ENCODE data around the gene AURKB.

The AURKB gene

GRCh38 chr17:8231701-8232100 lies 21.3 kb upstream of the AURKB start:
- no peak overlapping the region for H2AFZ ChIP-seq (ENCODE audit: low read length)
- no peaks in the 10 kb centered on the region for H3K9me3 ChIP-seq (ENCODE audit: insufficient read depth, low read depth, low read length)
- H3K79me2 ChIP-seq (ENCODE audit: insufficient read depth, low read length): no peaks in the 10 kb centered on the region
- no peaks in the 10 kb centered on the region for H3F3A ChIP-seq (ENCODE audit: low read depth)
- no peaks in the 10 kb centered on the region for H3K4me1 ChIP-seq (ENCODE audit: insufficient read depth, low read length, poor library complexity, severe bottlenecking)
- H4K20me1 ChIP-seq (ENCODE audit: insufficient read depth, low read length, poor library complexity, severe bottlenecking): no peaks in the 10 kb centered on the region
- peaks cover 97% of the 10 kb centered on the region; the same call in 1 of the 2 replicates for H3K36me3 ChIP-seq (ENCODE audit: insufficient read depth, low read length)
- no peak for TF ChIP-seq EZH2phosphoT487 (IDR thresholded peaks at IDR 0.05; ENCODE audit: borderline replicate concordance)
- TF ChIP-seq CTCF (conservative IDR thresholded peaks at IDR 0.05; ENCODE audit: low read length): no peak
- H3K9ac ChIP-seq (ENCODE audit: low read depth, low read length, poor library complexity, severe bottlenecking): no peak overlapping the region
- H3K9me2 ChIP-seq (replicated peaks; ENCODE audit: low read depth, low read length): no peaks in the 10 kb centered on the region
- no peaks in the 10 kb centered on the region for H3K27me3 ChIP-seq (ENCODE audit: insufficient read depth, low read length, poor library complexity, severe bottlenecking)
- no peak overlapping the region for H3K4me3 ChIP-seq (ENCODE audit: low read length, poor library complexity, severe bottlenecking)
- H3K4me2 ChIP-seq (ENCODE audit: low read depth, low read length, poor library complexity, severe bottlenecking): no peak overlapping the region

GRCh38 chr17:8227238-8227581 lies 16.8 kb upstream of the AURKB start:
- no peak overlapping the region for H3K9ac ChIP-seq (ENCODE audit: low read depth, low read length, poor library complexity, severe bottlenecking)

GRCh38 chr17:8226536-8227237 lies 16.3 kb upstream of the AURKB start:
- Histone ChIP-seq H3K4me2 (ENCODE audit: low read depth, low read length, poor library complexity, severe bottlenecking) (no peak overlapping the region), H3K4me1 (ENCODE audit: insufficient read depth, low read length, poor library complexity, severe bottlenecking) (peaks cover 8% of the 10 kb centered on the region), H4K20me1 (ENCODE audit: insufficient read depth, low read length, poor library complexity, severe bottlenecking) (no peaks in the 10 kb centered on the region), H3K27me3 (ENCODE audit: insufficient read depth, low read length, poor library complexity, severe bottlenecking) (no peaks in the 10 kb centered on the region), H3K79me2 (ENCODE audit: insufficient read depth, low read length) (no peaks in the 10 kb centered on the region), H3K36me3 (ENCODE audit: insufficient read depth, low read length) (peaks cover 46% of the 10 kb centered on the region; the same call in 1 of the 2 replicates), H3K9ac (ENCODE audit: low read depth, low read length, poor library complexity, severe bottlenecking) (no peak overlapping the region), H3K9me2 (replicated peaks; ENCODE audit: low read depth, low read length) (no peaks in the 10 kb centered on the region), H3K9me3 (ENCODE audit: insufficient read depth, low read depth, low read length) (no peaks in the 10 kb centered on the region), H3F3A (ENCODE audit: low read depth) (peaks cover 8% of the 10 kb centered on the region), H3K4me3 (ENCODE audit: low read length, poor library complexity, severe bottlenecking) (no peak overlapping the region), H2AFZ (ENCODE audit: low read length) (no peak overlapping the region)
- TF ChIP-seq EZH2phosphoT487 (IDR thresholded peaks at IDR 0.05; ENCODE audit: borderline replicate concordance) (no peak), CTCF (conservative IDR thresholded peaks at IDR 0.05; ENCODE audit: low read length) (no peak)

More at GRCh38 chr17:8227238-8227581, 16.8 kb upstream of the AURKB start:
- H3F3A ChIP-seq (ENCODE audit: low read depth): peaks cover 4% of the 10 kb centered on the region; the same call in 1 of the 2 replicates
- no peaks in the 10 kb centered on the region for H3K79me2 ChIP-seq (ENCODE audit: insufficient read depth, low read length)
- H3K36me3 ChIP-seq (ENCODE audit: insufficient read depth, low read length): peaks cover 52% of the 10 kb centered on the region; the same call in 1 of the 2 replicates
- no peak for TF ChIP-seq EZH2phosphoT487 (IDR thresholded peaks at IDR 0.05; ENCODE audit: borderline replicate concordance)
- TF ChIP-seq CTCF (conservative IDR thresholded peaks at IDR 0.05; ENCODE audit: low read length): no peak
- peaks cover 8% of the 10 kb centered on the region for H3K4me1 ChIP-seq (ENCODE audit: insufficient read depth, low read length, poor library complexity, severe bottlenecking)
- no peaks in the 10 kb centered on the region for H3K27me3 ChIP-seq (ENCODE audit: insufficient read depth, low read length, poor library complexity, severe bottlenecking)
- no peaks in the 10 kb centered on the region for H4K20me1 ChIP-seq (ENCODE audit: insufficient read depth, low read length, poor library complexity, severe bottlenecking)
- H3K4me2 ChIP-seq (ENCODE audit: low read depth, low read length, poor library complexity, severe bottlenecking): no peak overlapping the region
- no peak overlapping the region for H3K4me3 ChIP-seq (ENCODE audit: low read length, poor library complexity, severe bottlenecking)
- no peaks in the 10 kb centered on the region for H3K9me3 ChIP-seq (ENCODE audit: insufficient read depth, low read depth, low read length)
- H2AFZ ChIP-seq (ENCODE audit: low read length): no peak overlapping the region
- H3K9me2 ChIP-seq (replicated peaks; ENCODE audit: low read depth, low read length): no peaks in the 10 kb centered on the region
